HG03442 (cell line): ENCODE results near the gene PRM2.
"Not testable (repeated sequence)": the region's sequence is repeated elsewhere in the genome, so short reads cannot be mapped to it uniquely, and the experiment has no call there.

Source experiments
- ATAC-seq: cut with Tn5 transposase; IDR thresholded peaks from one replicate; pipeline ENCODE4 v1.9.1; 2021; ENCODE audit warnings: mild to moderate bottlenecking, moderate library complexity; ENCODE audit not compliant: unreplicated experiment

PRM2 gene

DNA sequence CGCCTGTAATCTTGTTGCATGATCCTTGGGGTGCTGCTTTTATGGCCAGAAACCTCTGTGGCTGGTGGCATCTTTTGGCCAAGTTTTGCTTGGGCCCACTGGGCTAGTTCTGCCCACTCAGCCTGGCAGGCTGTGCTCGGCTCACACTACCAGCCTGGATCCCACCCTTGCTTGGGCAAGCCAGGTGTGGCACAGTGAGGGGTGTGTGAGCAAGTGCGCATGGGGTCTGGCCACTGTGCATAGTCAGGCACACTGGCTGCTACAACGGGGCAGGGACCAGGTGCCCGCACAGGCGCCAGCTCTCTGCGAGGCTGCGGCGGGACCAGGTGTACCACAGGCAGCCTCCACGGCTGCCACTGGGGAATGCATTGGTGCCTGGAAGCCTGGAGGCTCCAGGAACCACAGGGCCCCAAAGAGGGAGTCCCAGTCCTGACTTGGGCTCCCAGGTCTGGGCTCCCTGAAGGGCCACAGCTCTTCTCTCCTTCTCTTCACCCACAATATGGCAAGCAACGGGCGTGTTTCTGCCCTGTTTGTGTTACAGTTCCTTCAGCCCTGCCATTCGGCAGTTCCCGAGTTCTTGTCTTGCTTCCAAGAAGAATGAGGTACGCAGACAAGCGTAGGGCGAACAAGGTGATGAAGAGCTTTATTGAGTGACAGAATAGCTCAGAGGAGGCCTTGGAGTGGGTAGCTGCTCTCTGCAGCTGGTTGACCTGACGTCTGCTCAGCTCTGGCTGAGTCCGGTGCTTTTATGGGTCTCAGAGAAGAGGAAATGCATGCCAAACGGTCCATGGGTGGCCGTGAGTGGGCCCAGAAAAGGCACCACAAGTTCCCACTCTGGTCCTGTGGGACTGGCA is 31.6 kb upstream of the PRM2 start:
- ATAC-seq = no peak

DNA sequence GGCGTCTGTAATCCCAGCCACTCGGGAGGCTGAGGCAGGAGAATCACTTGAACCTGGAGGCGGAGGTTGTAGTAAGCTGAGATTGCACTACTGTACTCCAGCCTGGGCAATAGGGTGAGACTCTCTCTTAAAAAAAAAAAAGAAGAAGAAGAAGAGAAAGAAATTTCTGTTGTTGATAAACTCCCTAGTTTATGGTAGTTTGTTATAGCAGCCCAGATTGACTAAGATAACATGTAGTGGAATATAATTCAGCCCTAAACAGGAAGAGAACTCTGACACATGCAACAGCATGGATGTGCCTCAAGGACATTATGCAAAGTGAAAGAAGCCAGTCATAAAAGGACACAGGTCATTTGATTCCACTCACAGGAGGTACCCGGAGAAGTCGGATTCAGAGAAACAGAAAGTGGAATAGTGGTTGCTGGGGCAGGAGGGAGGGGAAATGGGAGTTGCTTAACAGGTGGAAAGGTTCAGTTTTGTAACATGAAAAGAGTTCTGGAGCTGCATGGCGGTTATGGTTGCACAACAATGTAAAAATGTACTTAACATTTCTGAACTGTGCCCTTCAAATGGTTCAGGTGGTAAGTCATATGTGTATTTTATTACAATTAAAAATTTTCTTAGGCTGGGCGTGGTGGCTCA is 30.8 kb upstream of the PRM2 start:
- no peak for ATAC-seq

DNA sequence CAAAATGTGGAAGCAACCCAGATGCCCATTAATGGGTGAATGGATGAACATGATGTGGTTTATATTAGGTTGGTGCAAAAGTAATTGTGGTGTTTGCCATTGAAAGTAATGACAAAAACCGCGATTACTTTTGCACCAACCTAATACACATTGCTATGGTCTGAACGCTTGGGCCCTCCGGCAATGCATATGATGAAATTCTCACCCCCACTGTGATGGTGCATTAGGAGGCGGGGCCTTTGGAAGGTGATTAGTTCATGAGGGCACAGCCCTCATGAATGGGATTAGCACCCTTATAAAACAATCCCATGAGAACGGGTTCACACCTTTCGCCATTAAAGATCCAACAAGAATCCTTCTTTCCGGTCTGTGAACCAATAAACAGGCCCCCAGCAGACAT is 30.1 kb upstream of the PRM2 start:
- no peak for ATAC-seq

DNA sequence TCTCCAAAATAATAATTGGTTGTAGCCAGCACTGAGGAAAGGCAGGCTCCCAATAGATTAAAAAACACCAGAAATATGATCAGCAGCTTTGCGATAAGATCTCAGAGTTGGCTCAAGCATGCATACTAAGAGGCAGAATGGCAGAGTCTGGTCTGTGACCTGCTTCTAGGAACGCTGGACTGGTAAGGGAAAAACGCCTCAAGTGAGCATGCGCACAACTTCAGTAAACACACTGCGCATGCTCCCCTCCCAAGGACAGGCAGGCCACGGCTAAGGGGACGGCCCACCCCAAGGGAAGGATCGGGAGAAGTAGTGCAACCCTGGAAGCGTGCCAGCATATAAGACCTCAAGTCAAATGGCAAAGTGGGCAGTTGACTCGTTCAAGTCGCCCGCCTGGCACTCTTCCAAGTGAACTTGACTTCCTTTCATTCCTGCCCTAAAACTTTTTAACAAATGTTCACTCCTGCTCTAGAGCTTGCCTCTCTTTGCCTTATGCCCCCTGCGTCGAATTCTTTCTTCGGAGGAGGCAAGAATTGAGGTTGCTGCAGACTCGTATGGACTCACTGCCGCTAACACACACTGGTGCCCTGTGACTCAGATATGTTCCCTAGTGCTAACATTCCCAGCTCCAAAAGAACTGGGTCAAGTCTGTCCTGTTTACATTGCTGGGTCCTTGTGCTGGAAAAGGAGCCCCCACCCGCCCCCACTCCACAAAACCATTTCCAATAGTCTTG is 27.3 kb upstream of the PRM2 start:
- ATAC-seq = no peak

DNA sequence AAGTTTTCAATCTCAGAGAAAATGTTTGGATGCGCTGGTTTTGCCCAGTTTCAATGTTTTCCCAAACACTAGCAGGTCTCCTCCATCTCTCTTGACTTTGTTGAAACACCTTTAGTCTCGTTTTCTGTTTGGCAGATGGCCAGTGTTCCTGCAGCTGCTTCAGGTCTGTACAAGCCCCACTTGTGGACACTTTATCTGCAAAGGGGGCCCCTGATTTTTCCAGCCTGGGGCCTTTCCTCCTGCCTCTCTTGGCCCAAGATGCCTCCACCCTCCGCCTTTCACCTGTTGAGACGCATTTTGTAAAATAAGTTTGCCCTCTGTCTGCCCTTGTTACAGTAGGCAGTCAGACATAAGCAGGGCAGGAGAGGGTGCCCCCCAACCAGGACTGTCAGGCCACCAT is 26.7 kb upstream of the PRM2 start:
- ATAC-seq = no peak

DNA sequence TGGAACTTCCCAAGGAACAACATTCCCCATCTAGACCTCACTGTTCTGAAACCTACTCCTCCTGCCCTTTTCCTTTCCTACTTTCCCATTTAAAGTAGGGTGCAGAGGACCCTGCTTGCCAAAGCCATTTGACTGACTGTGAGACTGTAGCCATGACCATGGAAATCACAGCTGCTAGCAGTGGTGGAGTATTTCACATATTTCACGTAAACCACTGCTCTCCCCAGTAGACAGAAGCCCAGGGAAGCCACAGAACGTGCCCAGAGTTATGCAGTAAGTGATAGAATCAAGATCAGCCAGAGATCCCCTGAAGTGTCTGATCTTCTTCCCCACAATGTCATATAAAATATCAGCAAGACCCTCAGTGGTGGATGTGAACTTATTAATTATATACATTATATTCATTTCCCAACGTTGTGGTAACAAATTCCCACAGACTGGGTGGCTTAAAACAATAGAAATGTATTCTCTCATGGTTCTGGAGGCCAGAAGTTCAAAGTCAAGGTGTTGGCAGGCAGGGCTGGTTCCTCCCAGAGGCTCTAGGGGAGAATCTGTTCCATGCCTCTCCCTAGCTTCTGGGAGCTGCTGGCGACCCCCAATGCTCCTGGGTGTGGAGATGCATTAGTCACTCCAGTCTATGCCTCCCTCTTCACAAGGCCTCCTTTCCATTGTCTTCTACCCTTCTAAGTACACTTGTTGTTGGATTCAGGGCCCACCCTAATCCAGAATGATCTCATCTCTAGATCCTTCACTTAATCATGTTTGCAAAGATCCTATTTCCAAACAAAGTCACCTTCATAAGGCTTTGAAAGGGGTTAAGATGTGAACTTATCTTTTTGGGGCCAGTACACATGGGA is 25.6 kb upstream of the PRM2 start:
- ATAC-seq = no peak

DNA sequence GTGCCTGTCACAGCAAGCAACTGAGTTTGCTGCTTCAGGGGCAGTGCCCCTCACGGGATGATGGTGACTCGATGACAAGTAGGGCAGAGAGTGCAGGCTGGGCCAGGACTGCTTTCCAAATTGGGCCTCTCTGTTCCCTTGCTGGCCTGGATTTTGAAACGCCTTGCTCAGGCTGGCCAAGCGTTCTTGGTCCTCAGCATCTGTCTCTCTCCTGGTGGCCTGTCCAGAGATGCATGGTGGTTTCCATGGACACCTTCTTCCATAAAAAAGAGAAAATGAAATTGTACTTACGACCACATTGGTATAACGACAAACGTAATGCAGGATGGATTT is 24.2 kb upstream of the PRM2 start:
- no peak for ATAC-seq

DNA sequence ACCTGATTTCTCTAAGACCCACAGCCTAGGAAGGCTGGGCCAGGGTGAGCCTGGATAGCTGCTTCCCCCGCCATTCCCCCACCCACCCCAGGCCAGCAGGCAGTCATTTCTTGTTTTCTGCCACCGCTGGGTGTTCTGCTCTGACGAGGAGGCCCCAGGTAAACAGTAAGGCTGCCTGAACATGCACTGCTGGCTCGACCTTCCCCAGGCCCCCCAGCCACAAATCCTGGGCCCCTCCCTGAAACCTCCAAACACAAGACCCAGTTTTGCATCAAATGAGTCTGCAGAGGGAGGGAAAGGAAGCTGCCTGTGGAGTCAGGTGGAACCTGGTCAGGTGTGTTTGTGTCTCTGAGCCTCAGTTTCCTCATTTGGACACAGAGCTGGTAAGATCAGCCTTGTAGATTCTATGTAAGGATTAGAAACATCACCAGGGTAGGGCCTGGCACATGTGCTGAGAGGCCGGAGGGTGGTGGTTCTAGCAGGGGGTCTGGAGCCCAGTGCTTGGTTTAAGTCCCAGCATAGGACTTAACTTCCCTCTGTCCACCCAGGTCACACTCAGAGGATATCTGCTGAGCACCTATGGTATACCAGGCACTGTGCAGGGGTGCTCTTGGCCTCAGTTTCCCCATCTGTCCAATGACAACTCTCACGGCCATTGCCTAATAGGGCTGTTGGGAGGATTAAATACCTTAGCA is 23.7 kb upstream of the PRM2 start:
- no peak for ATAC-seq

DNA sequence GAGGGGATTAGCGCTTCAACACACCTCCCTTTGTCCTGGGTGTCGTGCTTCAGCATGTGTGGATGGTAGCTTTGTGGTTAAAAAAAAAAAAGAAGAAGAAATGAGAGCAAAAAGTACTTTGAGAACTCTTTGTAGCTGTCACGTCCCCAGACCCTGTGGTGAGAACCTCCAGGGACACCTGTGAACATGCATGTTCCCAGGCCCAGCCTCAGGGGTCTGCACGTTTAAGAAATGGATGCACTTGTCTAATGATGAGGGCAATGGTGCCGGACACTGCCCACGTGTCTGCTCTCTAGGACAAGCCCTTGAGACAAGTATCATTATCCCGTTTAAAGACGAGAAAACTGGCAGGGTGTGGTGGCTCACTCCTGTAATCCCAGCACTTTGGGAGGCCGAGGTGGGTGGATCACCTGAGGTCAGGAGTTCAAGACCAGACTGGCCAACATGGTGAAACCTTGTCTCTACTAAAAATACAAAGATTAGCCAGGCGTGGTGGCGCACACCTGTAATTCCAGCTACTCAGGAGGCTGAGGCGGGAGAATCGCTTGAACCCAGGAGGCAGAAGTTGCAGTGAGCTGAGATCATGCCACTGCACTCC is 22.8 kb upstream of the PRM2 start:
- not testable (repeated sequence) for ATAC-seq

DNA sequence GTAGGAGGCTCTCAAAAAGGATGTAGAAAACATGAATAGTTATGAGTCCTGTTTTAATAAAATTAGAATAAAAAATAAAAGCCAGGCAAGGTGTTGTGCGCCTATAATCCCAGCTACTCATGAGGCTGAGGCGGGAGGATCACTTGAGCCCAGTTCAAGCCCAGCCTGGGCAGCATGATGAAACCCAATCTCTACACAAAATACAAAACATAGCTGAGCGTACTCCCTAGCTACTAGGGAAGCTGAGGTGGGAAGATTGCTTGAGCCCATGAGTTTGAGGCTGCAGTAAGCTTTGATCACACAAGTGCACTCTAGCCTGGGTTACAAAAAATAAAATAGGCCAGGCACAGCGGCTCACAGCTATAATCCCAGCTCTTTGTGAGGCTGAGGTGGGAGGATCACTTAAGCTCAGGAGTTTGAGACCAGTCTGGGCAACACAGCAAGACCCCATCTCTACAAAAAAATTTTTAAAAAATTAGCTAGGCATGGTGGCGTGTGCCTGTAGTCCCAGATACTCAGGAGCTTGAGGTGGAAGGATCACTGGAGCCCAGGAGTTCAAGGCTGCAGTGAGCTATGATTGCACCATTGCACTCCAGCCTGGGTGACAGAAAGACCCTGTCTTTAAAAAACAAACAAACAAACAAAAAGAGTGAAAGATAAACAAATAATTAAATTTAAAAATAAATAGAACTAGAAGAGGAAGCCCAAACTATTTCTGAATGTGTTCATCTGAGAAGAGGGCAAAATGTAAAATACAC is 22.0 kb upstream of the PRM2 start:
- no peak for ATAC-seq

DNA sequence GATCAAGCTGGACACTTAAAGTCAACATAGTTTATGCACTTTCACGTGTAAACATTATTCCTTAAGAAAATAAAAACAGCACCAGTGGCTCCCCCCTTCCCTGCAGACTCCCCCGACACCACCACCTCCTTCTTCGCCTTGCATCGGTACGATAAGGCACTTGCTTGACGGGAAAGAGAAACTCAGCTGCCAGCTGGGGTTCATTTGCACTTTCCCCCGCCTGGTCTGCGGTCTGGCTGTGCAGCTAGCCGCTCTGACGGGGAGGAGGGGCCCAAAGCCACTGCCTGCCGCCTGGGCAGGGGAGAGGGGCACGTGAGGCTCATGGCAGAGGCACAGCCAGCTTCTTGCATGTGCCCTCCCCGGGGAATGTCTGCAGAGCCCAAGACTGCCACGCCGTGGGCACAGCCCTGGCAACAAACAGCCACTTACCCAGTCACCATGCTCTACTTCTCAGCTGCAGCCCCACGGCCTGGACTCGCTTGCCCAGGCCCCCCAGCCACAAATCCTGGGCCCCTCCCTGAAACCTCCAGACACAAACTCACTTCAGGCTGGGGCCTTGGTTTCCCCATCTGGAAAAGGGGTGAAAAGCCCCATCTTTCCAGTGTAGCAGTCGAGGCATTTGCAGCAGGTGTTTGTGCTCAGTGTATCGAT is 21.3 kb upstream of the PRM2 start:
- ATAC-seq = peak; percentile 57

DNA sequence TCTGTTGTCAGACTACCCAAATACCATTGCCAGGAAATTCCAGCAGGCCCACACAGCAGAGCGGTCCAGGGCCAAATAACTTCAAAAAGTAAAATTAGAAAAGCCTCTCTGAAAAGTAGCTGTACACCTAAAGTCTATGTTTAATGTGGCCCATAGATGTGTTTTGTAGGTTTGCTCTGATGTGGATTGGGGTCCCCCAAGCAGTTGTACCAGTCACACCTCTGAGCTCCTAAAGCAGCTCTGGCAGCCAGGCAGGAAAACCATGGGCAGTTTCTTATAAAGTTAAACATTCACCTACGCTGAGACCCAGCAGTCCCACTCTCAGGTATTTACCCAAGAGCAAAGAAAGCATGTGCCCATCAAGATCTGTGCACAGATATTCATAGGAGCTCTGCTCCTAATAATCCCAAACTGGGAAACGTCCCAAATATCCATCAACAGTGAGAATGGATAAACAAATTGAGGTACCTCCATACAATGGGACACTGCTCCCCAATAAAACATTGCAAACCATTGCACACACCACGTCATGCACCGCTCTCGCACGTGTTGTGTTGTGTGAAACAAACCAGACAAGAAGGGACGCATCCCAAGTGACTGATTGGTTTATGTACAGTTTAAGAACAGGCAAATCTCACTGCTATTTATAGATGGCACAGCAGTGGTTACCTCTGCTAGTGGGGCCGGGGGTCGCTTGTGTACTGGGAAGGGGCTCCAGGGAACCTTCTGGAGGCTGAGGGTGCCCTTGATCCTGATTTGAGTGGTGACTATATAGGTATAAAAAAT is 20.6 kb upstream of the PRM2 start:
- ATAC-seq = no peak

DNA sequence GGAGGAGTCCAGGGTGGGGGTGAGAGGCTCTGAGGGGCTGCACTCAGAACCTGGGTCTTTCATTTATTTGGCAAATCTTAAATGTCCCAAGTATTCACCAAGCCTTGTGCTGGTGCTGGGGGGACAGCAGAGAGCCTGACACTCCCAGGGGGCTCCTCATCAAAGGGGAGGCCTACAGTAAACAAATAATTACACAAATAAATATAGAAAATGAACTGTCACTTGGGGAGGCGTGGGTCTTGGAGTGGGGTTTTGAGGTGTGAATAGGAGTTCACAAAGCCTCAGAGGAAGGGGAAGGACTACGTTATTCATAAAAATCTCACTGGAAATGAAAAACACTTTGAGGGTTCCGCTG is 20.0 kb upstream of the PRM2 start:
- ATAC-seq = no peak

DNA sequence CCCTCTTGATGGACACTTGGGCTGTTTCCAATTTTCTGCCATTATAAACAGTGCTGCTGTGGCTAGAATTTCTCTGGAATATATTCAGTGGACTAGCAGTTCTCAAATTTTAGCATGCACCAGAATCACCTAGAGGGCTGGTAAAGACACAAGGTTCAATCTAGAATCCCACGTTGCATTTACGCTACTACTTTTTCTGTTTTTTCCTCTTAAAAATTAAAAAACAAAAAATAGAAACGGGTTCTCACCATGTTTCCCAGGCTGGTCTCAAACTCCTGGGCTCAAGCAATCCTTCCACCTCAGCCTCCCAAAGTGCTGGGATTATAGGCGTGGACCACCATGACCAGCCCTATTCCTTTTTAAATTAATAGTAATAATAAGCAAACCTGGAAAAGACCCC is 19.4 kb upstream of the PRM2 start:
- no peak for ATAC-seq

DNA sequence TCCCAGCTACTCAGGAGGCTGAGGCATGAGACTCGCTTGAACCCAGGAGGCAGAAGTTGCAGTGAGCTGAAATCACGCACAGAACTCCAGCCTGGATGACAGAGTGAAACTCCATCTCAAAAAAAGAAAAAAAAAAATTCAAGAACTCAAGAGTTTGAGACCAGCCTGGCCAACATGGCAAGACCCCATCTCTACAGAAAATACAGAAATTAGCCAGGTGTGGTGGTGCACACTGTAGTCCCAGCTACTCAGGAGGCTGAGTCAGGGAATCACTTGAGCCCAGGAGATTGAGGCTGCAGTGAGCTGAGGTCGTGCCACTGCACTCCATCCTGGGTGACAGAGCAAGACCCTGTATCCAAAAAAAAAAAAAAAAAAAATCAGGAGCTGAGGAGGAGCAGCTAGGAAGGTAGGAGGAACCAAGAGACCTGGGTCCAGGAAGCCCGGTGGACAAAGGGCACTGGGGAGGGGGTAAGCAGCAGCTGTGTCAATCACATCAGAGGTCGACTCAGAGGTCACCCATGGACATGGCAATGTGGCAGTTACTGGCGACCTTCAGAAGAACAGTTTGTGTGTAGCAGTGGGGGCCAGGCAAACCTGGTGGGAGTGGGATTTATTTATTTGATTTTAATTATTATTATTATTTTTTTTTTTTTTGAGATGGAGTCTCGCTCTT is 15.9 kb upstream of the PRM2 start:
- no peak for ATAC-seq

DNA sequence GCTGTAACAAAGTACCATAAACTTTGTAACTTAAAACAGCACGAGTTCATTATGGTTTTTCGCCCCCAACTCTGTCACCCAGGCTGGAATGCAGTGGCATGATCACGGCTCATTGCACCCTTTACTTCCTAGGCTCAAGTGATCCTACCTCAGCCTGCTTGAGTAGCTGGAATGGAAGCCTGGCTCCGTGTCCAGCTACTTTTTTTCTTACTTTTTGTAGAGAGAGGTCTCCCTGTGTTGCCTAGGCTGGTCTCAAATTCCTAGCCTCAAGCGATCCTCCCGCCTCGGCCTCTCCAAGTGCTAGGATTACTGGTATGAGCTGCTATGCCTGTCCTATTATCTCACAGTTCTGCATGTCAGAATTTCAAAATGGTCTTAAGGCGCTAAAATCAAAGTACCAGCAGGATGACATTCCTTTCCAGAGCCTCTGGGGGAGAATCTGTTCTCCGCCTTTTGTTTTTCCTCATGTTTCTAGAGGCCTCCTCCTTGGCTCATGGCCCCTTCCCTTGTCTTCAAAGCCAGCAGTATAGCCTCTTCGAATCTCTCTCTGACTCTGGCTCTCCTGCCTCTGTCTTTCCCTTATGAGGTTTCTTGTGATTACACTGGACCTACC is 14.9 kb upstream of the PRM2 start:
- ATAC-seq = no peak
